ENCODE measurements around the gene SENP6. TPM values are rescaled to one million over a fixed set of nuclear protein-coding genes. Genes with fewer than 3 reads are reported as not detected.
"Not testable (repeated sequence)": the region's sequence is repeated elsewhere in the genome, so short reads cannot be mapped to it uniquely, and the experiment has no call there.

Gene SENP6
- total RNA-seq, 1 experiment from 2014 or later, result 93.6 TPM

GRCh38 chr6:75563032-75563431, 38.6 kb upstream of the SENP6 start:
- H3K36me3 Mint-ChIP-seq (ENCODE audit: insufficient read depth, unreplicated experiment), result no peaks in the 10 kb centered on the region
- peaks cover 5% of the 10 kb centered on the region for H3K9me3 Mint-ChIP-seq (ENCODE audit: low read depth, unreplicated experiment)
- no peaks in the 10 kb centered on the region for H3K4me1 Mint-ChIP-seq (ENCODE audit: low read depth, unreplicated experiment)
- peak; percentile 38 for TF ChIP-seq CTCF (IDR thresholded peaks at IDR 0.05; ENCODE audit: unreplicated experiment)
- BruUV-seq (replicated peaks), result no TSS peak
- H3K27me3 Mint-ChIP-seq (ENCODE audit: unreplicated experiment), result peaks cover 35% of the 10 kb centered on the region
- intact Hi-C loops (cut with micrococcal nuclease; ENCODE audit: unreplicated experiment), result no loop called here
- H3K27ac Mint-ChIP-seq (ENCODE audit: unreplicated experiment), result no peak overlapping the region
- CTCF ChIA-PET, result interaction anchor here (0.6 to 0.9 kb wide), 7 partner anchors 10 to 1562 kb away, joined by 3 to 6 read pairs (median 3); no protein-coding TSS in a partner anchor
- no peak overlapping the region for H3K4me3 Mint-ChIP-seq (ENCODE audit: low read depth, unreplicated experiment)
- peak; percentile 32 for DNase-seq

- intact Hi-C loops (cut with micrococcal nuclease; ENCODE audit: unreplicated experiment), result no loop called here
- Mint-ChIP-seq H3K4me3 (ENCODE audit: low read depth, unreplicated experiment) (no peak overlapping the region), H3K27me3 (ENCODE audit: unreplicated experiment) (peaks cover 50% of the 10 kb centered on the region), H3K27ac (ENCODE audit: unreplicated experiment) (no peak overlapping the region), H3K36me3 (ENCODE audit: insufficient read depth, unreplicated experiment) (no peaks in the 10 kb centered on the region), H3K9me3 (ENCODE audit: low read depth, unreplicated experiment) (peaks cover 5% of the 10 kb centered on the region), H3K4me1 (ENCODE audit: low read depth, unreplicated experiment) (no peaks in the 10 kb centered on the region)
- no peak for TF ChIP-seq CTCF (IDR thresholded peaks at IDR 0.05; ENCODE audit: unreplicated experiment)
- DNase-seq, result no peak
- CTCF ChIA-PET, result no interaction called here
- no TSS peak for BruUV-seq (replicated peaks)
These were observed 35.4 kb upstream of the SENP6 start for GRCh38 chr6:75566137-75566767.

GRCh38 chr6:75568100-75568499, 33.6 kb upstream of the SENP6 start:
- CTCF ChIA-PET, result no interaction called here
- Mint-ChIP-seq H3K4me1 (ENCODE audit: low read depth, unreplicated experiment) (no peaks in the 10 kb centered on the region), H3K9me3 (ENCODE audit: low read depth, unreplicated experiment) (peaks cover 5% of the 10 kb centered on the region)

GRCh38 chr6:75568965-75569364, 32.7 kb upstream of the SENP6 start:
- CTCF ChIA-PET, result no interaction called here
- no peaks in the 10 kb centered on the region for H3K36me3 Mint-ChIP-seq (ENCODE audit: insufficient read depth, unreplicated experiment)
- H3K9me3 Mint-ChIP-seq (ENCODE audit: low read depth, unreplicated experiment), result peaks cover 5% of the 10 kb centered on the region
- no peak for TF ChIP-seq CTCF (IDR thresholded peaks at IDR 0.05; ENCODE audit: unreplicated experiment)
- H3K27ac Mint-ChIP-seq (ENCODE audit: unreplicated experiment), result no peak overlapping the region
- DNase-seq, result no peak
- intact Hi-C loops (cut with micrococcal nuclease; ENCODE audit: unreplicated experiment), result no loop called here
- BruUV-seq (replicated peaks), result no TSS peak
- H3K27me3 Mint-ChIP-seq (ENCODE audit: unreplicated experiment), result peaks cover 50% of the 10 kb centered on the region
- no peaks in the 10 kb centered on the region for H3K4me1 Mint-ChIP-seq (ENCODE audit: low read depth, unreplicated experiment)
- H3K4me3 Mint-ChIP-seq (ENCODE audit: low read depth, unreplicated experiment), result no peak overlapping the region

More at GRCh38 chr6:75568100-75568499, 33.6 kb upstream of the SENP6 start:
- no TSS peak for BruUV-seq (replicated peaks)
- peaks cover 50% of the 10 kb centered on the region for H3K27me3 Mint-ChIP-seq (ENCODE audit: unreplicated experiment)
- H3K36me3 Mint-ChIP-seq (ENCODE audit: insufficient read depth, unreplicated experiment), result no peaks in the 10 kb centered on the region
- DNase-seq, result no peak
- intact Hi-C loops (cut with micrococcal nuclease; ENCODE audit: unreplicated experiment), result no loop called here
- no peak overlapping the region for H3K27ac Mint-ChIP-seq (ENCODE audit: unreplicated experiment)
- TF ChIP-seq CTCF (IDR thresholded peaks at IDR 0.05; ENCODE audit: unreplicated experiment), result no peak
- H3K4me3 Mint-ChIP-seq (ENCODE audit: low read depth, unreplicated experiment), result no peak overlapping the region

- H3K4me3 Mint-ChIP-seq (ENCODE audit: low read depth, unreplicated experiment); H3K4me1 Mint-ChIP-seq (ENCODE audit: low read depth, unreplicated experiment); DNase-seq; H3K9me3 Mint-ChIP-seq (ENCODE audit: low read depth, unreplicated experiment); H3K27ac Mint-ChIP-seq (ENCODE audit: unreplicated experiment); BruUV-seq (replicated peaks); intact Hi-C loops (cut with micrococcal nuclease; ENCODE audit: unreplicated experiment); H3K36me3 Mint-ChIP-seq (ENCODE audit: insufficient read depth, unreplicated experiment): not testable (repeated sequence)
- CTCF ChIA-PET, result interaction anchor here (0.6 kb wide), 1 partner anchor 18 kb away, joined by 3 read pairs; no protein-coding TSS in a partner anchor
- H3K27me3 Mint-ChIP-seq (ENCODE audit: unreplicated experiment), result peaks cover 37% of the 10 kb centered on the region
These were observed 31.0 kb upstream of the SENP6 start for GRCh38 chr6:75570671-75571070.

Data from Calu3 (cell line).